ENCODE measurements around the gene RBBP8NL. TPM values are rescaled to one million over a fixed set of nuclear protein-coding genes. Genes with fewer than 3 reads are reported as not detected.

RBBP8NL gene
- total RNA-seq, 5 donors from 2014 or later (not counting 1 experiment from before 2014, with no cell fraction given), result not detected

GRCh38 chr20:62400021-62400420, 27.3 kb downstream of the RBBP8NL start:
- Histone ChIP-seq H3K27me3 (replicated peaks in 1 of 2; ENCODE audit: control insufficient read depth in 2 of 2, extremely low read depth in 1 of 2, insufficient read depth in 2 of 2, low read length in 1 of 2) (no peaks in the 10 kb centered on the region), H3K9me3 (no peaks in the 10 kb centered on the region), H3K4me1 (ENCODE audit: control insufficient read depth in 1 of 2, extremely low read depth in 1 of 2, insufficient read depth in 2 of 2, low read length in 2 of 2) (peaks cover 0 to 4% of the 10 kb centered on the region in 2 experiments), H3K27ac (ENCODE audit: low read length) (no peak overlapping the region), H3K36me3 (ENCODE audit: control insufficient read depth in 2 of 2, extremely low read depth in 1 of 2, insufficient read depth in 1 of 2, low read length in 1 of 2) (peaks cover 4% of the 10 kb centered on the region in 2 donors), H3K4me3 (ENCODE audit: control insufficient read depth in 1 of 2, extremely low read depth in 1 of 2, low read length in 1 of 2) (no peak overlapping the region)
- POLR2A ChIA-PET, result no interaction called here
- Mint-ChIP-seq H3K4me1 (peaks cover 0 to 13% (median 11%) of the 10 kb centered on the region in 3 donors), H3K9me3 (no peaks in the 10 kb centered on the region), H3K4me3 (no peak overlapping the region), H3K27ac (no peak overlapping the region), H3K27me3 (no peaks in the 10 kb centered on the region), H3K36me3 (peaks cover 18% of the 10 kb centered on the region)
- DNase-seq, result no peak
- ATAC-seq (replicated peaks in 1 of 4), result no peak
- 89% methylated on average over 6 of the region's 7 CpGs for WGBS (ENCODE audit: insufficient coverage)
- CTCF ChIA-PET, result interaction anchor here in 1 of 2 donors (0.7 kb wide), 1 partner anchor 15 kb away, joined by 5 read pairs; no protein-coding TSS in a partner anchor

- Mint-ChIP-seq H3K4me1 (peaks cover 0 to 3% (median 2%) of the 10 kb centered on the region in 3 donors), H3K4me3 (no peak overlapping the region), H3K27ac (no peak overlapping the region), H3K36me3 (peaks cover 22% of the 10 kb centered on the region), H3K27me3 (no peaks in the 10 kb centered on the region), H3K9me3 (no peaks in the 10 kb centered on the region)
- Histone ChIP-seq H3K4me3 (ENCODE audit: control insufficient read depth in 1 of 2, extremely low read depth in 1 of 2, low read length in 1 of 2) (no peak overlapping the region), H3K27ac (ENCODE audit: low read length) (no peak overlapping the region), H3K27me3 (replicated peaks in 1 of 2; ENCODE audit: control insufficient read depth in 2 of 2, extremely low read depth in 1 of 2, insufficient read depth in 2 of 2, low read length in 1 of 2) (no peaks in the 10 kb centered on the region), H3K36me3 (ENCODE audit: control insufficient read depth in 2 of 2, extremely low read depth in 1 of 2, insufficient read depth in 1 of 2, low read length in 1 of 2) (peaks cover 10 to 12% of the 10 kb centered on the region in 2 donors), H3K9me3 (no peaks in the 10 kb centered on the region), H3K4me1 (ENCODE audit: control insufficient read depth in 1 of 2, extremely low read depth in 1 of 2, insufficient read depth in 2 of 2, low read length in 2 of 2) (no peaks in the 10 kb centered on the region)
- WGBS (ENCODE audit: insufficient coverage), result 93% methylated on average over 18 of the region's 19 CpGs
- CTCF ChIA-PET, result no interaction called here
- POLR2A ChIA-PET, result no interaction called here
- ATAC-seq (replicated peaks in 1 of 4) (no peak), DNase-seq (no peak)
These were observed 29.1 kb downstream of the RBBP8NL start for GRCh38 chr20:62398120-62398821.

- CTCF ChIA-PET, result interaction anchor here in 1 of 2 donors (0.6 kb wide), 1 partner anchor 10 kb away, joined by 10 read pairs; the partner anchor contains the start of gene RPS21
- ATAC-seq (replicated peaks in 1 of 4) (no peak), DNase-seq (no peak)
- Histone ChIP-seq H3K36me3 (ENCODE audit: control insufficient read depth in 2 of 2, extremely low read depth in 1 of 2, insufficient read depth in 1 of 2, low read length in 1 of 2) (peaks cover 7 to 17% of the 10 kb centered on the region in 2 donors), H3K27me3 (replicated peaks in 1 of 2; ENCODE audit: control insufficient read depth in 2 of 2, extremely low read depth in 1 of 2, insufficient read depth in 2 of 2, low read length in 1 of 2) (no peaks in the 10 kb centered on the region), H3K4me3 (ENCODE audit: control insufficient read depth in 1 of 2, extremely low read depth in 1 of 2, low read length in 1 of 2) (no peak overlapping the region), H3K4me1 (ENCODE audit: control insufficient read depth in 1 of 2, extremely low read depth in 1 of 2, insufficient read depth in 2 of 2, low read length in 2 of 2) (no peaks in the 10 kb centered on the region), H3K9me3 (no peaks in the 10 kb centered on the region), H3K27ac (ENCODE audit: low read length) (no peak overlapping the region)
- POLR2A ChIA-PET, result no interaction called here
- no peaks in the 10 kb centered on the region for H3K27me3 Mint-ChIP-seq
- WGBS (ENCODE audit: insufficient coverage), result 95% methylated on average over 35 of the region's 35 CpGs
- H3K4me3 Mint-ChIP-seq, result no peak overlapping the region
- no peaks in the 10 kb centered on the region for H3K4me1 Mint-ChIP-seq
- peaks cover 19% of the 10 kb centered on the region for H3K36me3 Mint-ChIP-seq
- no peak overlapping the region for H3K27ac Mint-ChIP-seq
- H3K9me3 Mint-ChIP-seq, result no peaks in the 10 kb centered on the region
These were observed 30.7 kb downstream of the RBBP8NL start for GRCh38 chr20:62396367-62397239.

- Histone ChIP-seq H3K9me3 (no peaks in the 10 kb centered on the region), H3K27me3 (replicated peaks in 1 of 2; ENCODE audit: control insufficient read depth in 2 of 2, extremely low read depth in 1 of 2, insufficient read depth in 2 of 2, low read length in 1 of 2) (no peaks in the 10 kb centered on the region), H3K4me3 (ENCODE audit: control insufficient read depth in 1 of 2, extremely low read depth in 1 of 2, low read length in 1 of 2) (no peak overlapping the region), H3K27ac (ENCODE audit: low read length) (no peak overlapping the region), H3K36me3 (ENCODE audit: control insufficient read depth in 2 of 2, extremely low read depth in 1 of 2, insufficient read depth in 1 of 2, low read length in 1 of 2) (peaks cover 11 to 19% of the 10 kb centered on the region in 2 donors), H3K4me1 (ENCODE audit: control insufficient read depth in 1 of 2, extremely low read depth in 1 of 2, insufficient read depth in 2 of 2, low read length in 2 of 2) (no peaks in the 10 kb centered on the region)
- CTCF ChIA-PET, result no interaction called here
- DNase-seq (no peak), ATAC-seq (replicated peaks in 1 of 4) (no peak)
- Mint-ChIP-seq H3K27ac (no peak overlapping the region), H3K9me3 (no peaks in the 10 kb centered on the region), H3K36me3 (peaks cover 19% of the 10 kb centered on the region), H3K4me1 (peaks cover 0 to 1% (median under 1%) of the 10 kb centered on the region in 3 donors), H3K4me3 (no peak overlapping the region), H3K27me3 (no peaks in the 10 kb centered on the region)
- 91% methylated on average over 18 of the region's 27 CpGs for WGBS (ENCODE audit: insufficient coverage)
- POLR2A ChIA-PET, result no interaction called here
These were observed 31.8 kb downstream of the RBBP8NL start for GRCh38 chr20:62395311-62396242.

GRCh38 chr20:62394248-62395245, 32.8 kb downstream of the RBBP8NL start:
- DNase-seq (no peak), ATAC-seq (replicated peaks in 1 of 4) (no peak)
- peaks cover 0 to 3% of the 10 kb centered on the region in 2 experiments for H3K4me1 ChIP-seq (ENCODE audit: control insufficient read depth in 1 of 2, extremely low read depth in 1 of 2, insufficient read depth in 2 of 2, low read length in 2 of 2)
- Mint-ChIP-seq H3K4me1 (peaks cover 4 to 12% (median 5%) of the 10 kb centered on the region in 3 donors), H3K27ac (no peak overlapping the region), H3K4me3 (no peak overlapping the region), H3K9me3 (no peaks in the 10 kb centered on the region), H3K36me3 (peaks cover 26% of the 10 kb centered on the region), H3K27me3 (no peaks in the 10 kb centered on the region)
- no peak overlapping the region for H3K27ac ChIP-seq (ENCODE audit: low read length)
- CTCF ChIA-PET, result no interaction called here
- H3K4me3 ChIP-seq (ENCODE audit: control insufficient read depth in 1 of 2, extremely low read depth in 1 of 2, low read length in 1 of 2), result no peak overlapping the region
- peaks cover 20 to 21% of the 10 kb centered on the region in 2 donors for H3K36me3 ChIP-seq (ENCODE audit: control insufficient read depth in 2 of 2, extremely low read depth in 1 of 2, insufficient read depth in 1 of 2, low read length in 1 of 2)
- no peaks in the 10 kb centered on the region for H3K27me3 ChIP-seq (replicated peaks in 1 of 2; ENCODE audit: control insufficient read depth in 2 of 2, extremely low read depth in 1 of 2, insufficient read depth in 2 of 2, low read length in 1 of 2)
- H3K9me3 ChIP-seq, result no peaks in the 10 kb centered on the region
- WGBS (ENCODE audit: insufficient coverage), result 94% methylated on average over 36 of the region's 44 CpGs
- POLR2A ChIA-PET, result no interaction called here

Data from T-cell (primary cell).